ENCODE data around the gene HDAC9. TPM values are rescaled to one million over a fixed set of nuclear protein-coding genes. Genes with fewer than 3 reads are reported as not detected.
"Not testable (repeated sequence)": the region's sequence is repeated elsewhere in the genome, so short reads cannot be mapped to it uniquely, and the experiment has no call there.

HDAC9 gene
- polyA plus RNA-seq, 3 donors: 41.7 to 51.2 (median 44.2) TPM

- intact Hi-C loops (cut with micrococcal nuclease): no loop called here
- no peak overlapping the region for H3K4me3 ChIP-seq (replicated peaks in 1 of 3; ENCODE audit: low read depth in 2 of 3, low read length in 3 of 3)
- Mint-ChIP-seq H3K9me3 (no peaks in the 10 kb centered on the region), H3K4me1 (no peaks in the 10 kb centered on the region), H3K4me3 (no peak overlapping the region), H3K36me3 (peaks cover 0 to 7% of the 10 kb centered on the region in 2 donors), H3K27ac (no peak overlapping the region), H3K27me3 (ENCODE audit: low read depth in 3 of 3) (no peaks in the 10 kb centered on the region)
- no peak overlapping the region for H3K9ac ChIP-seq (ENCODE audit: insufficient read depth, low read length, poor library complexity, severe bottlenecking)
- H3K36me3 ChIP-seq (replicated peaks in 1 of 2; ENCODE audit: control insufficient read depth in 1 of 2, insufficient read depth in 2 of 2, low read length in 2 of 2): no peaks in the 10 kb centered on the region
- no peak for DNase-seq
- no peaks in the 10 kb centered on the region for H3K9me3 ChIP-seq (replicated peaks in 1 of 2; ENCODE audit: control insufficient read depth in 1 of 2, insufficient read depth in 1 of 2, low read length in 2 of 2)
- H3K27me3 ChIP-seq (ENCODE audit: control insufficient read depth in 2 of 2, insufficient read depth in 2 of 2, low read length in 2 of 2): no peaks in the 10 kb centered on the region
- no peaks in the 10 kb centered on the region for H3K4me1 ChIP-seq (ENCODE audit: control insufficient read depth in 1 of 2, insufficient read depth in 2 of 2, low read length in 2 of 2)
- H3K4me2 ChIP-seq (replicated peaks; ENCODE audit: extremely low read depth, low read length, poor library complexity, severe bottlenecking): no peak overlapping the region
- no peak overlapping the region for H3K27ac ChIP-seq (ENCODE audit: low read depth in 1 of 2, low read length in 2 of 2)
- no peak for TF ChIP-seq CTCF (IDR thresholded peaks at IDR 0.05)
- no peaks in the 10 kb centered on the region for H3K79me2 ChIP-seq (ENCODE audit: insufficient read depth, low read length)
- WGBS (ENCODE audit: insufficient coverage): no CpG with 5 or more reads among the region's 2 CpGs
- H4K20me1 ChIP-seq (ENCODE audit: insufficient read depth, low read length): no peaks in the 10 kb centered on the region
- no peak overlapping the region for H2AFZ ChIP-seq (ENCODE audit: insufficient read depth, low read depth, low read length, poor library complexity, severe bottlenecking)
Observed at GRCh38 chr7:18724318-18724717, 228.8 kb downstream of the HDAC9 start.

GRCh38 chr7:18727115-18727870 lies 231.7 kb downstream of the HDAC9 start:
- Histone ChIP-seq H3K9me3 (replicated peaks in 1 of 2; ENCODE audit: control insufficient read depth in 1 of 2, insufficient read depth in 1 of 2, low read length in 2 of 2) (no peaks in the 10 kb centered on the region), H3K36me3 (replicated peaks in 1 of 2; ENCODE audit: control insufficient read depth in 1 of 2, insufficient read depth in 2 of 2, low read length in 2 of 2) (no peaks in the 10 kb centered on the region), H3K4me1 (ENCODE audit: control insufficient read depth in 1 of 2, insufficient read depth in 2 of 2, low read length in 2 of 2) (no peaks in the 10 kb centered on the region), H3K27ac (ENCODE audit: low read depth in 1 of 2, low read length in 2 of 2) (no peak overlapping the region), H3K4me3 (replicated peaks in 1 of 3; ENCODE audit: low read depth in 2 of 3, low read length in 3 of 3) (no peak overlapping the region), H4K20me1 (ENCODE audit: insufficient read depth, low read length) (no peaks in the 10 kb centered on the region), H2AFZ (ENCODE audit: insufficient read depth, low read depth, low read length, poor library complexity, severe bottlenecking) (no peak overlapping the region), H3K27me3 (ENCODE audit: control insufficient read depth in 2 of 2, insufficient read depth in 2 of 2, low read length in 2 of 2) (no peaks in the 10 kb centered on the region), H3K4me2 (replicated peaks; ENCODE audit: extremely low read depth, low read length, poor library complexity, severe bottlenecking) (no peak overlapping the region), H3K9ac (ENCODE audit: insufficient read depth, low read length, poor library complexity, severe bottlenecking) (no peak overlapping the region), H3K79me2 (ENCODE audit: insufficient read depth, low read length) (no peaks in the 10 kb centered on the region)
- no peak for DNase-seq
- 98% methylated on average over 11 of the region's 18 CpGs for WGBS (ENCODE audit: insufficient coverage)
- Mint-ChIP-seq H3K27ac (no peak overlapping the region), H3K4me3 (no peak overlapping the region), H3K9me3 (peaks cover 0 to 4% (median 0%) of the 10 kb centered on the region in 7 donors), H3K4me1 (no peaks in the 10 kb centered on the region), H3K36me3 (peaks cover 0 to 10% of the 10 kb centered on the region in 2 donors), H3K27me3 (ENCODE audit: low read depth in 3 of 3) (no peaks in the 10 kb centered on the region)
- TF ChIP-seq CTCF (IDR thresholded peaks at IDR 0.05): no peak
- intact Hi-C loops (cut with micrococcal nuclease): no loop called here

- H3K36me3 Mint-ChIP-seq; H3K4me3 Mint-ChIP-seq; H3K9me3 ChIP-seq (replicated peaks in 1 of 2; ENCODE audit: control insufficient read depth in 1 of 2, insufficient read depth in 1 of 2, low read length in 2 of 2); H4K20me1 ChIP-seq (ENCODE audit: insufficient read depth, low read length); H3K27ac Mint-ChIP-seq; H3K4me3 ChIP-seq (replicated peaks in 1 of 3; ENCODE audit: low read depth in 2 of 3, low read length in 3 of 3); H2AFZ ChIP-seq (ENCODE audit: insufficient read depth, low read depth, low read length, poor library complexity, severe bottlenecking); H3K4me1 ChIP-seq (ENCODE audit: control insufficient read depth in 1 of 2, insufficient read depth in 2 of 2, low read length in 2 of 2); intact Hi-C loops (cut with micrococcal nuclease); DNase-seq; H3K4me2 ChIP-seq (replicated peaks; ENCODE audit: extremely low read depth, low read length, poor library complexity, severe bottlenecking); H3K9ac ChIP-seq (ENCODE audit: insufficient read depth, low read length, poor library complexity, severe bottlenecking); H3K36me3 ChIP-seq (replicated peaks in 1 of 2; ENCODE audit: control insufficient read depth in 1 of 2, insufficient read depth in 2 of 2, low read length in 2 of 2); H3K79me2 ChIP-seq (ENCODE audit: insufficient read depth, low read length); H3K27ac ChIP-seq (ENCODE audit: low read depth in 1 of 2, low read length in 2 of 2); H3K27me3 ChIP-seq (ENCODE audit: control insufficient read depth in 2 of 2, insufficient read depth in 2 of 2, low read length in 2 of 2); H3K4me1 Mint-ChIP-seq; H3K27me3 Mint-ChIP-seq (ENCODE audit: low read depth in 3 of 3): not testable (repeated sequence)
- H3K9me3 Mint-ChIP-seq: peaks cover 3 to 19% (median 7%) of the 10 kb centered on the region in 7 donors
- WGBS (ENCODE audit: insufficient coverage): no CpG with 5 or more reads among the region's 2 CpGs
Observed at GRCh38 chr7:18736012-18736411, 240.5 kb downstream of the HDAC9 start.
